HG03521 (cell line): ENCODE measurements around the gene DNASE1L1.

Experiments
- ATAC-seq: cut with Tn5 transposase; IDR thresholded peaks from one replicate; pipeline ENCODE4 v1.9.1; 2021; ENCODE audit warnings: mild to moderate bottlenecking, moderate library complexity; ENCODE audit not compliant: unreplicated experiment

Gene DNASE1L1

DNA sequence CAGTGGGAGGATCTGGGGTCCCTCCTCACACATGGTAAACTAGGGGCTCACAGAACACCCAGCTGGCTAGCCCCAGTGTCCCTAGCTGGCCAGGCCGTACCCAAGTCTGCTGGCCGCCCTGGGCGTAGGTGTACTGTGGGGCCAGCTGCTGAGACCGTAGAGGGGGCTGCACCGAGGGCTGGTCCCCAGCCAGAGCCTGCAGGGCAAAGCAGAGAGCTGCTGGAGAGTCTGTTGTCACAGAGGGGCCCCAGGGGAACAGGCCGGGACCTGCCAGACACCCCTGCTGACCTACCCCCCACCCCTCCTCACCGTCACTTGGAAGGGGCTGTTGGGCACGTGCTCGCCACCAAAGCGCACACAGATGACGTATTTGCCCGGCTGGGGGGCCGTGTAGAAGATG lies 54.5 kb downstream of the DNASE1L1 start:
- no peak for ATAC-seq

DNA sequence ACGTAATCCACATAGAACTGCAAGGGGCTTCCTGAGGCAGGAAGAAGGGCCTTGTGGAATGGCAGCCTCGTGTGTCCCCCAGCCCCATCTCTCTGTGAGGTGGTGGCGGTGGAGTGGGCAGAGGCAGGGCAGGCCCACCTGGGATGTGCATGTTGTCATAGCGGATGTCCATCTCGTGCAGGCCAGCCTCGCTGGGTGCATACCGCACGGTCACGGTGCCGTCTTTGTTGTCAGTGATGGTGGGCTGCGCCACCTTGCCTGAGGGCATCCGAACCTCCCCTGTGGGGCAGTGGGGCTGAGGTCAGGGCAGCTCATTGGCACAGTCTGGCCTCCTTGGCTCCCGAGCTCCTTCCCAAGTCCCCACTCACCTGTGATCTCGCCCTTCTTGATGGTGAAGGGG lies 55.0 kb downstream of the DNASE1L1 start:
- ATAC-seq, result no peak

DNA sequence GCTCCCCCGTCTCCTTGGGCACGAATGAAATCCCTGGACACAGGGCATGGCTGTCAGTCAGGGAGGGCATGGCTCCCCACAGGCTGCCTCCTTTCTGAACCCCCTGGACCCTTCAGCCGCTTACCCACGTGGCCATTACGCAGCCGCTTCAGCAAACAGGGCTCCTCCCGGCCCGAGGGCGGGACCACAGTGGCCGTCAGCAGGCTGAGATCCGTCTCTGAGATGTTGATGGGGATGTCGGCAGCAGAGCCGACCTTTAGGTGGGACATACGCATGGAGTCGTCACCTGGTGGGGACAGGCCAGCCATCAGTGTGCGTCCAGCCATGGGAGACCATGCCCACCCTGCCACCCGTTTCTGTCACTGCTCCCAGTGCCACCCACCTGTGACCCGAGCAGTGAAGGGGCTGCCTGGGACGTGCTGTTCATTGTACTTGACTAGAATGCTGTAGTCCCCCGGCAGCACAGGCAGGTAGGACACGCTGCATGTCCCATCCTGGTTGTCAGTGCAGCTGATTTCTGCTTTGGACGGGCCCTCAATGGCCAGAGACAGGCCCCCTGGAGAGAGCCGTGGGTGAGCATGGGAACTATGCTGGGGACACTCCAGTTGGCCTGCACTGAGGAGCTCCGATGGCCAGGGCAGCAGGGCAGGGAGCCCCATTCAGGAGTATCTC lies 55.7 kb downstream of the DNASE1L1 start:
- ATAC-seq, result no peak

DNA sequence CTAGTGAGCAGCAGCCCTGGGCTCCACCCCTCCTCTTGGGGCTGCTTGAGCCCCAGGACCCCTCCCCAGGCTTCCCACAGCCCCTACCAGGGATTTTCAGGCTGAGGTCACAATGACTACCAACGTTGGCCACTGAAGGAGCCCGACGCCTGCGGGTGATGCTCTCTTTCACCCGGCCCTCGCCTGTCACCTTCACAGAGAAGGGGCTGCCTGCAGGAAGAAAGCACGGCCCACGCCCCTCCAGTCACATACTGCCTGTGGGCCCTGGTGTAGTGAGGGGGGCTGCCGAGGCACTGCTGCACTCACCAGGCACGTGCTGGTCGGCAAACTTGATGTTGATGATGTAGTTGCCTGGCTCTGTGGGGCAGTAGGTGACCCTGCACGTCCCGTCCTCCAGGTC lies 56.6 kb downstream of the DNASE1L1 start:
- ATAC-seq, result no peak

DNA sequence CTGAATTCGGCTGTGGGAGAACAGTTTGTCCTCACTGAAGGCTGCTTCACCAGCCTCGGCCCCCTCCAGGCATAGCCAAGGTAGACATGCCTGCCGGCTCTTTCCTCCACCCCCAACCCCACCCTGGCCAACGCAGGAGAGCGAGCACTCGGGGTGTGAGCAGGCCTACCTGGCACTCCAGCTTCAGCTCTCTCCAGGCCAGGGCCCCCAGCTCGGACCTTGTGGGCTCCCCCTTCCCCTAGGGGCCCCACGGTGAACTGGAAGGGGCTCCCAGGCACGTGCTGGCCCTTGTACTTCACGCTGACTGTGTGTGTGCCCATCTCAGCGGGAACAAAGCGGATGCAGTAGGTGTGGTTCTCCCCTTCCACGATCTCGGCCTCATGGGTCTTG lies 57.0 kb downstream of the DNASE1L1 start:
- no peak for ATAC-seq
